B cell (primary cell): ENCODE results near the gene MCUB. TPM values are rescaled to one million over a fixed set of nuclear protein-coding genes. Genes with fewer than 3 reads are reported as not detected.

Experiments
- ATAC-seq: fragments of 200-7000 bp; cut with Tn5 transposase; one replicate; pipeline ENCODE4 v1.10.0; 2021; ENCODE audit warnings: low read depth, mild to moderate bottlenecking, moderate number of reproducible peaks, moderate library complexity
- CTCF ChIA-PET: fragments of 350-600 bp; sonication (Branson Sonifier 250); formaldehyde crosslinking; loops from one replicate; lab custom pipeline; 2021; ENCODE audit warnings: antibody characterized with exemption, inconsistent platforms; lab: Charles Lee
- POLR2A ChIA-PET: fragments of 350-600 bp; sonication (Branson Sonifier 250); formaldehyde crosslinking; loops from one replicate; lab custom pipeline; 2021; ENCODE audit warnings: antibody characterized with exemption; lab: Charles Lee
- DNase-seq: peaks from one replicate; pipeline ENCODE4 v3.0.0; 2013
- H2AFZ ChIP-seq: 2 replicates; pipeline ENCODE4 v1.6.1; 2012; ENCODE audit warnings: mild to moderate bottlenecking, low read depth, low read length; ENCODE audit not compliant: insufficient read depth, poor library complexity, severe bottlenecking
- H3K27ac ChIP-seq, 2 donors: 1 replicate in 1 of 2; 2 replicates in 1 of 2; pipeline ENCODE4 v1.5.1; 2012 to 2013; ENCODE audit warnings: low read length in 2 of 2, mild to moderate bottlenecking in 2 of 2, moderate library complexity in 1 of 2
- H3K27me3 ChIP-seq, 4 experiments: fragments of 200-600 bp in 1 of 4; sonication (generic) in 1 of 4; replicated peaks in 1 of 4; 1 replicate in 2 of 4; 2 replicates in 2 of 4; pipeline versions ENCODE4 v1.6.1 to v1.7.0; 2013 to 2016; ENCODE audit warnings: low read length in 3 of 4, mild to moderate bottlenecking in 2 of 4, mixed read lengths in 1 of 4, moderate library complexity in 1 of 4; ENCODE audit not compliant: insufficient read depth in 4 of 4, control insufficient read depth in 3 of 4; ENCODE audit errors: control extremely low read depth in 1 of 4
- H3K36me3 ChIP-seq, 2 experiments: replicated peaks in 1 of 2; 1 replicate in 1 of 2; 2 replicates in 1 of 2; pipeline versions ENCODE4 v1.6.1 to v1.7.1; 2013; ENCODE audit warnings: low read length in 1 of 2; ENCODE audit not compliant: insufficient read depth in 2 of 2, control insufficient read depth in 1 of 2; ENCODE audit errors: control extremely low read depth in 1 of 2, extremely low read depth in 1 of 2
- H3K4me1 ChIP-seq, 2 donors: fragments of 200-600 bp in 1 of 2; sonication (generic) in 1 of 2; 1 replicate in 1 of 2; 2 replicates in 1 of 2; pipeline versions ENCODE4 v1.5.1 to v1.6.1; 2013 to 2017; ENCODE audit warnings: low read length in 2 of 2; ENCODE audit not compliant: control insufficient read depth in 2 of 2, insufficient read depth in 2 of 2
- H3K4me2 ChIP-seq: replicated peaks from 2 replicates; pipeline ENCODE3; 2012; ENCODE audit warnings: mild to moderate bottlenecking, low read depth, low read length; ENCODE audit not compliant: poor library complexity, severe bottlenecking
- H3K4me3 ChIP-seq, 5 experiments: fragments of 200-600 bp in 1 of 5; sonication (generic) in 1 of 5; 1 replicate in 3 of 5; 2 replicates in 2 of 5; pipeline versions ENCODE4 v1.5.1 to v1.7.0; 2011 to 2016; ENCODE audit warnings: low read length in 4 of 5, mild to moderate bottlenecking in 4 of 5, low read depth in 2 of 5, control low read depth in 1 of 5, moderate library complexity in 1 of 5; ENCODE audit not compliant: insufficient read depth in 1 of 5; ENCODE audit errors: control extremely low read depth in 1 of 5, extremely low read depth in 1 of 5
- H3K79me2 ChIP-seq: fragments of 200-600 bp; sonication (generic); one replicate; pipeline ENCODE4 v1.6.0; 2016; ENCODE audit warnings: low read length; ENCODE audit not compliant: control insufficient read depth, insufficient read depth
- H3K9ac ChIP-seq: fragments of 200-600 bp; sonication (generic); 2 replicates; pipeline ENCODE4 v1.6.1; 2017; ENCODE audit warnings: mild to moderate bottlenecking, low read length, moderate library complexity
- H3K9me3 ChIP-seq, 3 donors: one replicate each; pipeline versions ENCODE4 v1.6.1 to v1.7.1; 2013; ENCODE audit warnings: low read length in 2 of 3; ENCODE audit not compliant: control insufficient read depth in 2 of 3, insufficient read depth in 1 of 3; ENCODE audit errors: control extremely low read depth in 1 of 3
- H4K20me1 ChIP-seq: 2 replicates; pipeline ENCODE4 v1.6.0; 2012; ENCODE audit warnings: mild to moderate bottlenecking, low read length; ENCODE audit not compliant: insufficient read depth, control insufficient read depth, poor library complexity, severe bottlenecking
- H3K27ac Mint-ChIP-seq: one replicate; pipeline ENCODE4 v1.8.0; 2021; ENCODE audit warnings: mixed read lengths
- H3K27me3 Mint-ChIP-seq: one replicate; pipeline ENCODE4 v1.8.0; 2021; ENCODE audit warnings: mixed read lengths
- H3K4me1 Mint-ChIP-seq: one replicate; pipeline ENCODE4 v1.8.0; 2021; ENCODE audit warnings: mixed read lengths
- H3K4me3 Mint-ChIP-seq: one replicate; pipeline ENCODE4 v1.8.0; 2021; ENCODE audit warnings: mixed read lengths
- H3K9me3 Mint-ChIP-seq: one replicate; pipeline ENCODE4 v1.8.0; 2022; ENCODE audit warnings: mixed read lengths; ENCODE audit not compliant: insufficient read depth
- CTCF ChIP-seq: fragments of 200-600 bp; IDR thresholded peaks from one replicate; pipeline ENCODE4 v1.8.0; 2022; ENCODE audit warnings: antibody characterized with exemption, mild to moderate bottlenecking
- EZH2 ChIP-seq: IDR thresholded peaks from 2 replicates; pipeline ENCODE4 v1.6.1; 2012; ENCODE audit warnings: borderline replicate concordance, low read depth, mild to moderate bottlenecking, moderate library complexity, low read length; ENCODE audit not compliant: insufficient read depth, poor library complexity, severe bottlenecking
- WGBS: methylation state at CpG from one replicate; pipeline ENCODE4 v1.1.5; 2013; ENCODE audit warnings: missing lambda C conversion rate; ENCODE audit not compliant: insufficient coverage; 5-methylcytosine and 5-hydroxymethylcytosine counted together
- intact Hi-C: fragments of 100-400 bp; cut with micrococcal nuclease; formaldehyde crosslinking; loops from one replicate; pipeline ENCODE4 v1.10.0; 2022
- polyA plus RNA-seq: library from polyadenylated mRNA; depleted of rRNA; stranded (reverse); fragments of >200 nt; gene quantifications from 2 replicates; pipeline ENCODE4 v1.2.3, GENCODE V29; 2012
- total RNA-seq, 2 donors: library from RNA; stranded (reverse); fragments of 120-200 nt in 1 of 2; gene quantifications; 1 replicate in 1 of 2; 2 replicates in 1 of 2; pipeline versions ENCODE4 v1.2.3 to v1.2.4, GENCODE V29; 2013 to 2022

The MCUB gene
- total and polyA plus RNA-seq, 2 donors (not counting 1 experiment from before 2014, with no cell fraction given): 59.3 to 114 TPM

GRCh38 chr4:109608879-109609278, 48.8 kb downstream of the MCUB start:
- TF ChIP-seq EZH2 (no peak), CTCF (no peak)
- intact Hi-C loops: no loop called here
- Mint-ChIP-seq H3K4me3 (no peak overlapping the region), H3K9me3 (peaks cover 11% of the 10 kb centered on the region), H3K4me1 (peaks cover 38% of the 10 kb centered on the region), H3K27me3 (no peaks in the 10 kb centered on the region), H3K27ac (no peak overlapping the region)
- Histone ChIP-seq H3K27me3 (no peaks in the 10 kb centered on the region), H3K4me1 (peaks cover under 1 to 10% of the 10 kb centered on the region in 2 donors), H3K4me2 (no peak overlapping the region), H4K20me1 (peaks cover 86% of the 10 kb centered on the region), H3K27ac (no peak overlapping the region), H3K79me2 (peaks cover 94% of the 10 kb centered on the region), H3K4me3 (no peak overlapping the region), H2AFZ (no peak overlapping the region), H3K36me3 (peaks cover 1 to 16% of the 10 kb centered on the region in 2 experiments), H3K9ac (no peak overlapping the region), H3K9me3 (peaks cover 8 to 27% (median 18%) of the 10 kb centered on the region in 3 donors)
- WGBS: 100% methylated on average over 1 of the region's 1 CpG
- ATAC-seq (no peak), DNase-seq (no peak)
- ChIA-PET POLR2A (no interaction called here), CTCF (no interaction called here)

- Mint-ChIP-seq H3K9me3 (peaks cover 11% of the 10 kb centered on the region), H3K4me1 (peaks cover 42% of the 10 kb centered on the region), H3K27ac (no peak overlapping the region), H3K4me3 (no peak overlapping the region), H3K27me3 (no peaks in the 10 kb centered on the region)
- intact Hi-C loops: no loop called here
- Histone ChIP-seq H2AFZ (no peak overlapping the region), H3K79me2 (peaks cover 98% of the 10 kb centered on the region), H4K20me1 (peaks cover 89% of the 10 kb centered on the region), H3K27me3 (no peaks in the 10 kb centered on the region), H3K27ac (no peak overlapping the region), H3K4me3 (no peak overlapping the region), H3K4me1 (peaks cover 6 to 16% of the 10 kb centered on the region in 2 donors), H3K36me3 (peaks cover 1 to 16% of the 10 kb centered on the region in 2 experiments), H3K4me2 (no peak overlapping the region), H3K9me3 (peaks cover 8 to 27% (median 18%) of the 10 kb centered on the region in 3 donors), H3K9ac (no peak overlapping the region)
- no peak for ATAC-seq
- TF ChIP-seq CTCF (no peak), EZH2 (no peak)
- ChIA-PET POLR2A (no interaction called here), CTCF (no interaction called here)
- 47% methylated on average over 2 of the region's 2 CpGs for WGBS
- no peak for DNase-seq
Observed at GRCh38 chr4:109609431-109609830, 49.4 kb downstream of the MCUB start.
